Measurements from ENCODE around the gene ANXA10.
"Not testable (repeated sequence)": the region's sequence is repeated elsewhere in the genome, so short reads cannot be mapped to it uniquely, and the experiment has no call there.

DNA sequence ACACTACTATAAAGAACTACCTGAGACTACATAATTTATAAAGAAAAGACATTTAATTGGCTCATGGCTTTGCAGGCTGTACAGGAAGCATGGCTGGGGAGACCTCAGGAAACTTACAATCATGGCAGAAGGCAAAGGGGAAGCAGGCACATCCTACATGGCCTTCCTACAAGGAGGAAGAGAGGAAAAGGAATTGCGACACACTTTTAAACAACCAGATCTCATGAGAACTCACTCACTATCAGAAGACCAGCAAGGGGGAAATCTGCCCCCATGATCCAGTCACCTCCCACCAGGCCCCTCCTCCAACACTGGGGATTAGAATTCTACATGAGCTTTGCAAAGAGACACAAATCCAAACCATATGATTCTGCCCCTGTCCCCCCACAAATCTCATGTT is 43.5 kb downstream of the ANXA10 start:
- TF ChIP-seq, protein P1, sequence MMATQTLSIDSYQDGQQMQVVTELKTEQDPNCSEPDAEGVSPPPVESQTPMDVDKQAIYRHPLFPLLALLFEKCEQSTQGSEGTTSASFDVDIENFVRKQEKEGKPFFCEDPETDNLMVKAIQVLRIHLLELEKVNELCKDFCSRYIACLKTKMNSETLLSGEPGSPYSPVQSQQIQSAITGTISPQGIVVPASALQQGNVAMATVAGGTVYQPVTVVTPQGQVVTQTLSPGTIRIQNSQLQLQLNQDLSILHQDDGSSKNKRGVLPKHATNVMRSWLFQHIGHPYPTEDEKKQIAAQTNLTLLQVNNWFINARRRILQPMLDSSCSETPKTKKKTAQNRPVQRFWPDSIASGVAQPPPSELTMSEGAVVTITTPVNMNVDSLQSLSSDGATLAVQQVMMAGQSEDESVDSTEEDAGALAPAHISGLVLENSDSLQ (IDR thresholded peaks at IDR 0.05): not testable (repeated sequence)
- not testable (repeated sequence) for TF ChIP-seq ELF4 (IDR thresholded peaks at IDR 0.05); FOXA1 (IDR thresholded peaks at IDR 0.05); FOXM1 (IDR thresholded peaks at IDR 0.05; ENCODE audit: borderline replicate concordance); NFRKB (IDR thresholded peaks at IDR 0.05); BHLHE40 (IDR thresholded peaks at IDR 0.05; ENCODE audit: borderline replicate concordance); SP1 (IDR thresholded peaks at IDR 0.05); ZNF384 (IDR thresholded peaks at IDR 0.05)
